GM19035 (cell line): ENCODE results near the gene SEC23IP.
"Not testable (repeated sequence)": the region's sequence is repeated elsewhere in the genome, so short reads cannot be mapped to it uniquely, and the experiment has no call there.

Experiments used
- ATAC-seq: cut with Tn5 transposase; IDR thresholded peaks from one replicate; pipeline ENCODE4 v1.9.1; 2021; ENCODE audit not compliant: unreplicated experiment

Gene SEC23IP

DNA sequence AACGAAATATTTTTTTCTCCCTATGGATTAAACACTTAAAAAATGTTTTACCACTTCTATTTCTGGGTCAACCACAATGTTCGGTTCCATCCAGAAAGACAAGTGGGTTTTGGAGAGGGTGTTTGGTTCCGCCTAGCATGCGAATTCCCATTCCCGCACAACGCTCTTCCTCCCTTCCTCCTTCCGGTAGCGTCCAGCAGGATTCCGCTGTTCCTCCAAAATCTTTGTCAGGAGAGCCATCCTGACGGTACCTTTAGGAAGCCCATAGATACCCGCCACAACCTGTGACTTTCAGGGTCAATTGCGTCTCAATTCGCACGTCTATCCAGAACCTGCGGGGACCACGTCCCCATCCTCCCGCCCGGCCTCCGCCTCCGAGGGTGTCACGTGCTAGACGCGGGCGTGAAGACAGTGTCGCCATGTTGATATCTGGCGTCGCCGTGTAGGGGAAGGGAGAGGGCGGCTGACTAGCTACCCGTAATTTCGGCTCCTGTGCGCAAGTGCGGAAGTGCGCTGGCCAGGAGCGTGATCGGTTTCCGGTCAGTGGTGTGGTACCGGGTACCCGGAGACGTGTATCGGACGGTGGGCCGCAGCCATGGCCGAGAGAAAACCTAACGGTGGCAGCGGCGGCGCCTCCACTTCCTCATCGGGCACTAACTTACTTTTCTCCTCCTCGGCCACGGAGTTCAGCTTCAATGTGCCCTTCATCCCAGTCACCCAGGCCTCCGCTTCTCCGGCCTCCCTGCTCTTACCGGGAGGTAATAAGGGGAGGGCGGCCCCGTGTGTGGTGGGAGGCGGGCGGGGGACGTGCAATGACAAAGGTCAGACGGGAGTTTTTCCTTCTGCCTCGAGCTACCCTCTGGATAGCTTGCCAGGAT, at the start of gene SEC23IP:
TSS of gene SEC23IP (plus strand) at position 543 of the 878 bp plus-strand sequence. CDS start at position 596, 53 bp downstream.
- peak; percentile 99 for ATAC-seq

DNA sequence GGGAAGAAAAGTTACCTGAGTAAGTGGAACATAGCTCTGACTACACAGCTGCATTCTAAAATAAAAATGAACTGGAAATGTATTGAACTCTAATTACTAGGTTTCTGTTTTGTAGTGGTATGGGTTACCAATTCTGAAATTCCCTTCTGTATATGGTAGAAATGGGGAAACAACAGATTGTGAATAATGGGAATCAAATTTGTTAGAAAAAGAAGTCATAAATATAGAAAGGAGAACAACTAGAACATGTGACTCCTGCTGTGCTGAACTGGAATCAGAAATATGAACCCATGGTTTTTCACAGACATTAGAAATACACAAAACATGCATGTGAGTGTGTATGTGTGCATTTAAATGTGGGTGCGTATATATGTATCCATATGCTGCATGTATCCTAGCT, 46.9 kb upstream of the SEC23IP start:
- ATAC-seq: no peak

DNA sequence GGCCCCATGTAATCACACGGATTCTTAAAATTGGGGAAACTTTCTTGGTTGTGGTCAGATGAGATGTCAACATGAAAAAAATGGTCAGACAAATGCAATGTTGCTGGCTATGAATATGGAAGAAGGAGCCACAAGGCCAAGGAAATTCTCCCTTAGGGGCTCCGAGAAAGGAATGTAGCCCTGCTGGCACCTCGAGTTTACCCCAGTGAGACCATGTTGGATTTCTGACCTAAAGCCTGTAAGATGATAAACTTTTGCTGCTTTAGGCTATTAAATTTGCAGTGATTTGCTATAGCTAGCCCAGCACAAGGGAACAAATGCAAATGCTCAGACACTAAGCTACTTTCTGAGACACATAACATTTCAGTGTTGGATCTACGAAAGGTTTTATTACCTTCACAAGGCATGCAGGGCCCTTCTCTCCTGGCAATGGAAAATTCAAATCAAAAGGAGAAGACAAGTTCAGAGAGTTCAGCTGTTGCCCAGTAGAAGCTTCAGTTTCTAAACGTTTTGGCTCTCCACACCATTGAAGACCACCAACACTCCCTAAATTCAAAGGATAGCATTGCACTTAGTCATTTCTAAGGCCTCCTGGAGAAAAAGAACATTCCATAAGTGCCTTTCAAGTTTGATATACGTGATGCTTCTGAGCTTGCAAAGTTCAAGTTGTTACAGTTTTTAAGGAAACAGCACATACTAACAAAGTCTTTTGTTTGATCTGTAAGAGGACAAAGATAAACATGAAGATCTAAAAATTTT, 43.3 kb upstream of the SEC23IP start:
- ATAC-seq: no peak

DNA sequence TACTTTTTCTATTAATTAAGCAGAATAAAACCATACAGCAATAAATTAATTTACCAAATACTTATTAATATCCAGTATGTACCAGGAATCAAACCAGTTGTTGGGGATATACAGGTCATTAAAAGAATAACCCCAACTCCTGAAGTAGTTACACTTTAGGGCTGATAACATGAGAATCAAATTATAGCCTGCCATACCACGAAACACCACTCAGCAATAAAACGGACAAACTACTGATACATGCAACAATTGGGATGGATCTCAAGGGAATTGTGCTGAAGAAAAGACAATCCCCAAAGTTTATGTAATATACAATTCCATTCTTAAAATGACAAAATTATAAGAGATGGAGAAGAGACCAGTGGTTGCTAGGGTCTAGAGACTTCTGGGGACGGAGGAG, 42.6 kb upstream of the SEC23IP start:
- ATAC-seq: no peak

DNA sequence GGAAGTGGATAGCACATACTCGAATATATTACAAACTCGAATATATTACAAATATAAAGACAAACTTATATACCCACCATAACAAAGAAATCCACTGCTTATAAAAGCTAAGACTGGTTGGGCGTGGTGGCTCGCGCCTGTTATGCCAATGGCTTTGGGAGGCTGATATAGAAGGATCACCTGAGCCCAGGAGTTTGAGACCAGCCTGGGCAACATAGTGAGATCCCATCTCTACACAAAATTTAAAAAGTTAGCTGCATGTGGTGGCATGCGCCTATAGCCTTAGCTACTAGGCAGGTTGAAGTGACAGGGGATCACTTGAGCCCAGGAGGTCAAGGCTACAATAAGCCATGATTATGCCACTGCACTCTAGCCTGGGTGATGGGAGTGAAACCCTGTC, 40.3 kb upstream of the SEC23IP start:
- ATAC-seq: no peak

DNA sequence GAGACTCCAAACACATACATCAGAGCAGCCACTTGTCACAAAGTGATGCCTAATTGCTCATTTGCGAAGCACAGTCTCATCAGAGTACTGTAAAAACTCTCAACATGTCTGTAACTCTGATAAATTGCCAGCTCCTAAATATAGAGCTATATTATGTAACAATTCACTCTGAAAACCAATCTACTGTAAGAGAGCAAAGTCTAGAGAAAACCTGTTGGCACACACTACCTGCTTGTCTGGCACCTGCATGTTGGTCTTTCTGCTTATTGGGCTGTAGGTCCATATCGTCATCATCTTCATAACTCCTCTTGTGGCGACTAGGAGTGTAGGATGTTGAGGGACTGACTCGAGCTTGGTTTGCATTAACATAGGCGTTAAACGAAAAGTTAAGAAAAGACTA, 39.7 kb upstream of the SEC23IP start:
- no peak for ATAC-seq

DNA sequence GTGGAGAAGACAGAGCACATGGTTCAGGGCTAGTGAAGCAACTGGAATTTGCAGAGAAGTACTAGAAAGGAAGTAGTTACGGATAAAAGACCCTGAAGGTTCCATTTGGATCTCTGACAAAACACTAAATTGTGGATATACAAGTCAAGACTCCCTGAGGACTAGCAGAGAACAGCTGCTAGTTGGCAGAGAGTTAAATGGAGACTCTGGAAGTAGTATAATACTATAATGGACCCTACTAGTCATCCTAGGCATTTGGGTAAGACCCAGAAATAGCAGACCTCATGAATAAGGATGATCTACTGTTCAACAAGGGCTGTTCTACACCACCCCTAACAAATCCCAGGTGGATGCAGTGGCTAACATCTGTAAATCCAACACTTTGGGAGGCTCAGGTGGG, 39.0 kb upstream of the SEC23IP start:
- ATAC-seq: no peak

DNA sequence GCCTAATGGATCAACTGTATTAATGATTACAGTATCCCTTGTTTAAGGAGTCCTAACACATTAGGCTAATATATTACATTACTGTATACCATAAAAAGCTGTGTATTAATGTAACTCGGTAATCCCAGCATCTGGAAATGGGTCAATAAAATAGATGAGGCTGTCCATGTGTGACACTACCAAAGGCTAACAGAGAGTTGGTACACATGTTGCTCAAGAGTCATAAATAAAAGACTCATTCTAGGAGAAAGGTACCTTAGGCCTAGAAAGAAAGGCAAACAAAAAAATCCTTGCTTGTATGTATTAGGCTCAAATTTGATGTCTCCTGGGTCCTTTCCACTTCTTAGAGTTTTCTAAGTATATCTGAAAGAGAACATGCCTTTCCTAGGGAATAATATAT, 34.5 kb upstream of the SEC23IP start:
- no peak for ATAC-seq

DNA sequence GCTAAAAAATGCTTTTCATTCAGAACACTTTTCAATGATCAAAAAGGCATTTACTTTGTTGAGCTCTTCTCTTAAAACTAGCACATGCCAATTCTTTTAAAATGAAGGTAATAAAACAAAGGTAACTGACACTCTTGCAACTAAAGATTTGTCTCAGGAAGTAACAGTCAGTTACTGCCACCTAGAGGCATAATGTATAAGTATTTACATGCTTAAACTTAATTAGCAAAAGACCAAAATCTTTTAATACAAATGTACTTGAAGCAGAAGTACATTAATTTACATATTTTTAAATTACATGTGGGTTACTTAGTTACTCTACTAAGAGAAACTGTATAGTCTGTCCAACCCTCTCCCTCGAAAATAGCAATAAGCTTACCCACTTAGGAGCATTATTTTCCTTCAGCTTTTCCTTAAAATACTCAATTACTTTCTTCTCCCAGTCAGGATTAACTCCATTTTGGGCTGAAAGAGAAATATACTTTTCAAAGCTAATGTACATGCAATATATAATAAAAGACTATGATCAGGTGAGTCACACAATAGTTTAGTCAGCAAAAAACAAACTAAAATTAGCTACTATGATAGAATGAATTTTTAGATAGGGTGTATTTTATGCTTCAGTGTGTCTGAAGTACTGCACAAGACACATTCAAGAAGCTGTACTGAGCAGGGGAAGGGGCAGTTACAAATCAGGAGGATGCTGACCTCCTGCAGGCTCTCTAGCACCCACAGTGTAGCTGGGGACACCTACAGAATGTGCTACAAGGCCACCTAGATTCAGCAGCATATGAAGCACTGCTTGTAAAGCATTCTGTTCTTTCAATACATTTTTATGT, 32.9 kb upstream of the SEC23IP start:
- ATAC-seq: no peak

DNA sequence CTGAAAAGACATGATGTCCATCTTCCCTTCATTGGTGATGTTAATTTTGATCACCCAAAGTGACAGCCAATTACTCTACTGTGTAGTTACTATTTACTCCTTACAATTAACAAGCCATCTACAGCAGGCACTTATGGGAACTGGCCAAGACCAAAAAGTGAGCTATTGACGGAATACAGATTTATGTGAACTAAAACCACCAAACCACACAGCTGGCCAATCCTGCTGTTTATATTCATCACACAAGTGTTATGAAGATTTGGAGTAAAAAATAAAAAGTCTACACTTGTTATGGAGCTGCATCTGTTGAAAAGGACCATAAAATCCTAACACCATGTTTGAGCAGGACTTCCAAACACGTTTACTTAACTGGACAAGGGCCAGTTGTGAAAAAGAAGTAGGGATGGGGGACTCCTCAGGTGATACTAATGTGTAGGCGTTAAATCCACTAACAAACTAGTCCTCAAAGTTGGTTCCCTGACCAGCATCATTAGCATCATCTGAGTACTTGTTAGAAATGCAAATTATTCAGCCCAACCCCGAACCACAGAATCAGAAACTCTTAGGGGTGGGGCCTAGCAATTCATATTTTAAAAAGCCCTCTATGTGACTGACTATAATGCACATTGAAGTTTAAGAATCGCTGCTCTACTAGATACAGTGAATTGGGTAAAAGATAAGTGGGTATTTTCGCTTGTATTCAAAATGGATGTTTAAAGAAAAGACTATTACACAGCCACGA, 31.5 kb upstream of the SEC23IP start:
- no peak for ATAC-seq

DNA sequence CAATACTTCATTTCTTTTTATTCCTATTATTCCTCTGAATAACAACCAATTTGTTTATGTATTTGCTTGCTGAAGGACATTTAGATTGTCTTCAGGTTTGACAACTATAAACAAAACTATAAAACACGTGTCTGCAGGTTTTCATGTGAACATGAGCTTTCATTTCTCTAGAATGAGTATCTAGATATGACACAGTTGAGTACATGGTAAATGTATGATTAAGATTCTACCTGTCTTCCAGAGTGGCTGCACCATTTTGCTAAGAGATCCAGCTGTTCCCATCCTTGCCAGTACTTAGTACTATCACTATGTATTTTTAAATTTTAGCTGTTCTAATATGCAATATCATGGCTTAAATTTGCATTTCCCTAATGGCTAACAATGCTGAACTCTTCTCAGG, 30.0 kb upstream of the SEC23IP start:
- no peak for ATAC-seq

DNA sequence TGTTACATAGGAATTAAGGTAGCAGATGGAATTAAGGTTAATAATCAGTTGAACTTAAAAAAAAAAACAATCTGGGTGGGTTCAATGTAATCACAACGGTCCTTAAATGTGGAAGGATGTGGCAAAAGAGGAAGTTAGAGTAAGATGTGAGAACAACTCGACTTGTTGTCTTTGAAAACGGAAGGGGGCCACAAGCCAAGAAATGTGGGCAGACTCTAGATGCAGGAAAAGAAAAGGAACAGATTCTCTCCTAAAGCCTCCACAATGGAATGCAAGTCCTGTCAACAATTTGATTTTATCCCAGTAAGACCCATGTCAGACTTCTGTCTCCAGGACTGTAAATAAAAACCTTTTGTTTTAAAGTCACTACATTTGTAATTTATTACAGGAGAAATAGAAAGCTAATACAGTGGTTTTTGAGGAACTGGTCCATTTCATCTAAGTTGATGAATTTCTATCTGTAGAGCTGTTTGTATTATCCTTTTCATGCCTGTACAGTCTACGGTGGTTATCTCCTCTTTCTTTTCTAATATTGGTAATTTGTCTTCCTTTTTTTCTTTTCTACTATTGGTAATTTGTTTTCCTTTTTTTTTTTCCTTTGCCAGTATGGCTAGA, 28.5 kb upstream of the SEC23IP start:
- ATAC-seq: no peak

DNA sequence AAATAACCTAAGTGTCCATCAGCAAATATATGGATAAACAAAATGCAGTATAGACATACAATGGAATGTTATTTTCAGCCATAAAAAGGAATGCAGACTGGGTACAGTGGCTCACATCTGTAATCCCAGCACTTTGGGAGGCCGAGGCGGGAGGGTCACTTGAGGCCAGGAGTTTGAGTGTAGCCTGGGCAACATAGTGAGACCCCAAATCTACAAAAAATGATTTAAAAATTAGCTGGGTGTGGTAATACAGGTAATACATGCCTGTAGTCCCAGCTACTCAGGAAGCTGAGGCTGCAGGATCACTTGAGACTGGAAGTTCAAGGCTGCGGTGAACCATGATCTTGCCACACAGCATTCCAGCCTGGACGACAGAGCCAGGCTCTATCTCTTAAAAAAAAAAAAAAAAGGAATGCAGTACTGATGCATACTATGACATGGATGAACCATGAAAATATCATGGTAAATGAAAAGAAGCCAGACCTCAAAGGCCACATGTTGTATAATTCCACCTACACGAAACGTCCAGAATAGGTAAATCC, 26.8 kb upstream of the SEC23IP start:
- no peak for ATAC-seq

DNA sequence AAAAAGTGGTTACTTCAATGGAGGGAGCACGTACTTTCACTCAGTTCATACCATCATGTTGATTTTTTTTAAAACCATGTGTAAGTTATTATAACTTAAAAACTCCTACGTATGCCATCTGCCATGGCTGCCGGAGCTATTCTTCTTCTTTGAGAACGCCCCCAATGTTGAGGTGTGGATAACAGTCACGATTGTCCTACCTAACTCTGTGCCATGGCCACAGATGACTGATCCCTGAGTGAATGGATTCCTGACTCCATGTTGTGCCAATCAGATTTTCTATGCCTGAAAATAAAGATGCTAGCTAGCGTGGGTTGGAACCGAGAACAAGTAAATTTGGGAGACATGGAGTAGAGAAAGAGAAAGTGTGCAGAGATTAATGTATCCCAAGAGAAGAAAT, 25.2 kb upstream of the SEC23IP start:
- no peak for ATAC-seq

DNA sequence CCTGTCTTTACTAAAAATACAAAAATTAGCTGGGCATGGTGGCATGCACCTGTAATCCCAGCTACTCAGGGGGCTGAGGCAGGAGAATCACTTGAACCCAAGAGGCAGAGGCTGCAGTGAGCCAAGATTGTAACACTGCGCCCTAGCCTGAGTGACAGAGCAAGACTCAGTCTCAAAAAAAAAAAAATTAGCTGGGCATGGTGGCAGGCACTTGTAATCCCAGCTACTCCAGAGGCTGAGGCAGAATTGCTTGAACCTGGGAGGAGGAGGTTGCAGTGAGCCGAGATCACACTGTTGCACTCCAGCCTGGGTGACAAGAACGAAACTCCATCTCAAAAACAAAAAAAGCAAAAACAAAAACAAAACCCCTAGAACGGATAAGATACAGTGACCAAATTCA, 23.1 kb upstream of the SEC23IP start:
- ATAC-seq: not testable (repeated sequence)

DNA sequence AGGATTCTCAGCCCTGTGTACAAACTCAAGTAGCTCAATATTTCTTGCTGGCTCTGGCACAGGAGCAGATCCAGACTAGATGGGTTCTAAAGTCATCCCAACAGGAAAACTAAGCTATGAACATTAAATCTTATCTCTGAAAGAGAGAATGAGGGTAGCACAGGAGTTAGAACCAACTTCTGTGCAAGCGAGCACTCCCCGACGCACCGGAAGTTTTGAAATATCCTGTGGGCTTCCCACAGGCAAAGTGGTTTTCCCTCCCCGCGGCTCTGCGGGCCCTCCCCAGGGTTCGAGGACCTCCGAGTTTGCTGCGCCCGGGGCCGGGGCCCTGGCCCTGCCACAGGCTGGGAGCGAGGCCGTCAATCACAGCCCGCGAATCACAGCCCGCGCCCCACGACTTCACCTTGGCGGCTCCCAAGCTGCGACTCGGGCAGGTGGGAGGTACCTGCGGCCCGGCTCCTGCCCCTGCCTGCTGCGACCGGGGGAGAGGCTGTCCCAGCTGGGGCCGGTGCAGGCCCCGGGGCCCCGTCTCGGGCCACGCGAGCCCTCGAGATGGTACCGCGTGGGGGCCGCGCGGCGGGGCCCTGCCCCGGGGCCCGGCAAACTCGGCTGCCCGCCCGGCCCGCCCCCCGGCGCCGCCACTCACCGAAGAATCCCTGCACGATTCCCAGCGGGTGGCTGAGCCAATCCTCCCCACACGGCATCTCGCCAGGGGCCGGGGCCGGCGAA, 20.5 kb upstream of the SEC23IP start:
- peak; percentile 35 for ATAC-seq

DNA sequence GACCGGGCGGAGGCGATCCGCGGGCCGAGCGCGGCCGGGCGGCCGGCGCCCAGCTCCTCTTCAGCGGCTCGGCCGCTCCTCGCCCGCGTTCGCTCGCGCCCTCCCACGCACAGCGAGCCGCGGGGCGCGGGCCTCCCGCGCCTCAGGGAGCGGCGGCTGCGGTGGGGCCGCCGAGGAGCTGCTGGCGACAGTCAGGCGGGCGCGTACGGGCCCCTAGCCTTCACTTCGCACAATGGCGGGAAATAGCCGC, 20.0 kb upstream of the SEC23IP start, which contains the start of gene MCMBP:
TSS of gene MCMBP (minus strand) at position 234 of the 250 bp plus-strand sequence. CDS start 259 bp downstream, outside the sequence.
- no peak for ATAC-seq

DNA sequence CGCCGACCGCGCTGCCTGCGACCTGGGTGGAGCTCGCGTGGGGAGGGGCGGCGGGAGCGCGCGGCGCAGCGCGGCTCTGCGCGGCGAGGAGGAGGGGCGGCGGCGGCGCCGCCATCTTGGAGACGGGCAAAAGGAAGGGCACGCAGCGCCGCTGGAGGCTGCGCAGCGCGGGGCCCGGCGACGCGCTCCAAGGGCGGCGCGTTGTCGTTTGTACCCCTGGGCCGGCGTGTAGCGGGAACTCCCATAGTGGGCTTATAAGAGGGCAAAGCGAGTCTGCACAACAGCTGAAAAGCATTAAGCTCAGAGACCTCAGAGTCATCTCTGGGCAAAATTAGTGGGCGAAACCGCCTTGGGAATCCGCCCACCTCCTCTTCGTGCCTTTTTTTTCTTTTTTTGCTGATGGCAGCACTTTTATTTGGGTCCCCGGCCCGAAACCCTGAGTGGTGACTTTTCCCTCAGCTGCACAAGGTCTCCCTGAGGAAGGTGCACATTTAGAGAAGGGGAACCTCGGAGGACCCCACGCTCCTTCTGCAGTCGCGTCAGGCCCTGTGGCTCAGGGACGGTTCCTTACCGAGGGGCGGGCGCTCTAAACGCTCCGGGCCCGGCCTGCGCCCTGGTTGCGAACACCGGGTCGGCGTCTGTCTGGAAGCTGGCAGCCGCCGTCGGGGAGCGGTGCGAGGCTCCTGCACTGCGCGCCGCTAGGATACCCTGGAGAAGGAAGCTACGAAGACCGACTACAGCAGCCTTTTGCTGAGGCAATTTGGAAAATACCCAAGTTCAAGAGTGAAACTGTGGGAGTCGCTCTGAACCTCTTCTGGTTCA, 19.5 kb upstream of the SEC23IP start:
- ATAC-seq: peak; percentile 84

DNA sequence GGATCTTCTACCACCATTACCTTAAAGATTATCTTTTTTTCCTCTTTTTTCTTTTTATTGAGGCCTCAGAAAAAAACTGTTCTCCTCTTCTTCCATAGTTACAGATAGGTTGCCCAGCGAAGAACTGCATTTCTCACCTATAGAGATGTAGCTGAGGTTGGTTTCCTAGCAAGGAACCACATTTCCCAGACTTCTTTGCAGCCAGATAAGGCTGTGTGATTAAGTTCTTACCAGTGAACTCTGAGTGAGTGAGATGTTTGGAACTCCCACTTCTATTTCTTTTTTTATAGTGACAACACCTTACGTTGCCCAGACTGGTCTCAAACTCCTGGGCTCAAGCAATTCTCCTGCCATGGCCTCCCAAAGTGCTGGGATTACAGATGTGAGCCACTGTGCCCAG, 14.0 kb upstream of the SEC23IP start:
- no peak for ATAC-seq
